Fibroblast of pulmonary artery (primary cell): ENCODE results near the gene PTGER2.

Experiments used
- DNase-seq: peaks from one replicate; pipeline ENCODE4 v3.0.0-alpha.2; 2010; ENCODE audit warnings: low read depth
- H3K4me3 ChIP-seq: replicated peaks from 2 replicates; pipeline ENCODE4 v1.5.1; 2011; ENCODE audit warnings: low read depth, mild to moderate bottlenecking, control low read depth, low read length, moderate library complexity
- CTCF ChIP-seq: IDR thresholded peaks from 2 replicates; pipeline ENCODE4 v1.5.1; 2011; ENCODE audit warnings: mild to moderate bottlenecking, control low read depth, low read length, inconsistent platforms; ENCODE audit errors: missing control alignments

The PTGER2 gene

GRCh38 chr14:52304248-52304904, 9.7 kb upstream of the PTGER2 start:
- no peak overlapping the region for H3K4me3 ChIP-seq
- no peak for DNase-seq
- no peak for TF ChIP-seq CTCF

DNA sequence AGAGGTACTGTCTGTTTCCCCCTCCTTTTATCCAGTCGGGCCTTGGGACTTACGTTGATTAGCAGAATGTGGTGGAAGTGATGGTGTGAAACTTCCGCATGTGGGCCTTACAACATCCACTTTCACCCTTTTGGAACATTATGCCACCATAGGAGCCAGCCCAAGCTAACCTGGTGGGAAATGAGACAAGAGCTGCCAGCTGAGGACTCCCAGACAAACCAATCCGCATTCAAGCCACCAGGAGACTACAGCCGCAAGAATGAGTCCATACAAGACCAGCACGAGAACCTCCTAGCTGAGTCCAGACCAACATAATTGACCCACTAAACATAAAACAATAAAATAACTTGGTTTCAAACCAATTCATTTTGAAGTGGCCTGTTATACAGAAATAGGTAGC, 9.1 kb upstream of the PTGER2 start:
- H3K4me3 ChIP-seq = no peak overlapping the region
- TF ChIP-seq CTCF = no peak
- DNase-seq = no peak

DNA sequence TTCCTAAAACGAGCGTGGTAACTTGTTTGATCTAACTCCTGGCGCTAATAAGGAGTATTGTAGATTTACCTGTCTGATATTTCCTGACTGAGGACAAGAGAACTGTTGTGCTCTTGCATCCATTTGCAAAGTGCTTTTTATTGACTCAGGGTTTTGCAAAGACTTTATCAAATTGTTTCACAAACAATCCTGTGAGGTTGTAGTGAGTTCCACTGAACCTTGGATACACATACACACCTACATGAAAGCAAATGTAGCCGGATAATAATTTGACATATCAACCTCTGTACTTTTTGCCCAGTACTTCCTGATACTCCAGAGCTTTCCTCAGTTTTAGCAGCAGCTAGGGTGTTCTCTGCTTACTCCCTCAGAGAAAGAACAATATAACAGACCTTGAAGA, 6.7 kb upstream of the PTGER2 start:
- no peak for TF ChIP-seq CTCF
- H3K4me3 ChIP-seq = no peak overlapping the region
- DNase-seq = no peak

- no peak for TF ChIP-seq CTCF
- no peak overlapping the region for H3K4me3 ChIP-seq
- no peak for DNase-seq
These were observed 6.2 kb upstream of the PTGER2 start for GRCh38 chr14:52307905-52308304.

DNA sequence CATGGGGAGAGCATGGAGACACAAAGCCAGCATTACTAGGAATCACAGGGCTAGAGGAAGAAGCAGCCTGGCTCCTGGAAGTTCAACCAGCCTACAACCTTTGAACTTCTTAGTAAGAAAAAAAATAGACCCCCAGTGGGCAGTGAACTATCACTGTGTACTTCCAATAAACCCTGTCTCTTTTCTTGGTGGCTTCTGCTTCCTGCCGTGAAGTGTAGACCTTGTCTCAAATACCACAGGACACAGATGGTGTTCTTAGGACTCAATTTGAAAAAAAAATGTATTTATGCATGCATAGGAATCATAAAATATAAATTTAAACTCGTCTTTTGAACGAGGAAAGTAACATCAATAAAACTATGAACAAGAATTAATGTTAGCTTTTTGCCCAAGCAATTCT, 3.6 kb upstream of the PTGER2 start:
- no peak overlapping the region for H3K4me3 ChIP-seq
- DNase-seq = no peak
- TF ChIP-seq CTCF = no peak

DNA sequence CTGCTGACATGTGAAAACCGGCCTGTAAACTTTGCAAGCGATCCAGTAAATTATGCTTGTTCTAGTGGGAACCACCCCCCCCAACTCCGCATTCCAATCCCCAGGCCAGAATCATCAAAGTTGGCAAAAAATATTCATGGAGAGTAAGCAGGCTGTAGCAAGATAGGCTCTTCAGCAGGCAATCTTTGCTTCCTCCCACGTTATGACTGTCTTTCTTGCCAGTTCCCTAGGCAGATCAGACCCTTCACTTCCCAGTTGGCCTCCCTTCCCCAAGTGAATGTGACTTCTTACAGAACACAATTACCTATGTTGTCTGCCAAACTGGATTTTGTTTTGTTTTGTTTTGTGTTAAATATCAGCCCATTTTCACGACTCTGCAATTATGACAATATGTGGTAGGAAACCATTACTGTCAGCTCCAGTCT, 1.2 kb upstream of the PTGER2 start:
- DNase-seq = peak; percentile 56
- no peak for TF ChIP-seq CTCF
- H3K4me3 ChIP-seq = peak overlapping the region; percentile 52

DNA sequence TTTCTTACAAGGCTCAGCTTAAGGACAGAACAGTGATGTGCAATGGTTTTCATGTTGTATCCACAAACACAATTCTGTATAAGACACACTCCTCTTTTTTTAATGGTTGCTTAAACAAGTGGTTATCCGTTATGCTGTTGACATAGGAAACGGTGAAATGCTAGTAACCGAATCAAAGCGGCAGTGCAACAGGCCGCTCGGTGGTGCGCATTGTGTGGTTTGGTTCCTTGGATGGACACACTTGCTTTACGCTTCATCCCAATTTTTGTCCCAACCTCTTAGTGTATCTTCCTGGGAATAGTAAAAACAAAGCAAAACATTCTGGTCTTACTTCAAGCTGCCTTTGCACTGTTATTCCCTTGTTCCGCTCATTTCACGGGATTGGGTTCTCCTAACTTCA, 650 bp upstream of the PTGER2 start:
- peak; percentile 39 for DNase-seq
- TF ChIP-seq CTCF = no peak
- H3K4me3 ChIP-seq = peak overlapping the region; percentile 52
